Fibroblast of lung (primary cell): ENCODE measurements around the gene ZNF584. TPM values are rescaled to one million over a fixed set of nuclear protein-coding genes. Genes with fewer than 3 reads are reported as not detected.
A peak's percentile ranks its signal among the peaks of the same experiment; 100 is the strongest.

ENCODE experiments used
- DNase-seq, 2 donors: peaks; one replicate each; pipeline versions ENCODE4 v3.0.0 to v3.0.0-alpha.2; 2010; ENCODE audit warnings: low read depth in 2 of 2
- H2AFZ ChIP-seq: 2 replicates; pipeline ENCODE4 v1.5.1; 2012; ENCODE audit warnings: low read length, control low read depth, inconsistent platforms
- H3K27ac ChIP-seq: 2 replicates; pipeline ENCODE4 v1.5.1; 2011; ENCODE audit warnings: low read length, control low read depth; ENCODE audit not compliant: insufficient read depth
- H3K27me3 ChIP-seq: 2 replicates; pipeline ENCODE4 v1.5.1; 2011; ENCODE audit warnings: mild to moderate bottlenecking, low read length; ENCODE audit not compliant: control insufficient read depth, insufficient read depth
- H3K36me3 ChIP-seq: 2 replicates; pipeline ENCODE4 v1.5.1; 2011; ENCODE audit warnings: low read length; ENCODE audit not compliant: control insufficient read depth, insufficient read depth
- H3K4me1 ChIP-seq: 2 replicates; pipeline ENCODE4 v1.5.1; 2011; ENCODE audit warnings: low read length; ENCODE audit not compliant: control insufficient read depth, insufficient read depth; ENCODE audit errors: extremely low read depth
- H3K4me2 ChIP-seq: 2 replicates; pipeline ENCODE4 v1.5.1; 2011; ENCODE audit warnings: low read length, control low read depth; ENCODE audit not compliant: insufficient read depth; ENCODE audit errors: extremely low read depth
- H3K4me3 ChIP-seq, 4 experiments: fragments of 200-600 bp in 1 of 4; sonication (generic) in 1 of 4; replicated peaks in 1 of 4; 2 replicates each; pipeline ENCODE4 v1.5.1; 2011 to 2016; ENCODE audit warnings: low read length in 4 of 4, low read depth in 3 of 4, mild to moderate bottlenecking in 3 of 4, control low read depth in 2 of 4, inconsistent platforms in 1 of 4, mixed read lengths in 1 of 4; ENCODE audit not compliant: insufficient read depth in 1 of 4; ENCODE audit errors: control extremely low read depth in 1 of 4
- H3K79me2 ChIP-seq: 2 replicates; pipeline ENCODE4 v1.5.1; 2012; ENCODE audit warnings: mild to moderate bottlenecking, low read length, inconsistent platforms; ENCODE audit not compliant: control insufficient read depth, insufficient read depth
- H3K9ac ChIP-seq: 2 replicates; pipeline ENCODE4 v1.5.1; 2011; ENCODE audit warnings: mild to moderate bottlenecking, low read length, control low read depth; ENCODE audit not compliant: insufficient read depth
- H3K9me3 ChIP-seq: 2 replicates; pipeline ENCODE4 v1.5.1; 2012; ENCODE audit warnings: low read depth, low read length; ENCODE audit not compliant: control insufficient read depth, insufficient read depth
- H4K20me1 ChIP-seq: 2 replicates; pipeline ENCODE4 v1.5.1; 2011; ENCODE audit warnings: low read length; ENCODE audit not compliant: control insufficient read depth, insufficient read depth; ENCODE audit errors: extremely low read depth
- EZH2 ChIP-seq: IDR thresholded peaks from 2 replicates; pipeline ENCODE4 v1.5.1; 2012; ENCODE audit warnings: low read length, control low read depth, mild to moderate bottlenecking; ENCODE audit errors: missing control alignments
- polyA plus RNA-seq, 2 donors: library from polyadenylated mRNA; depleted of rRNA in 1 of 2; stranded (reverse) in 1 of 2; unstranded in 1 of 2; fragments of >200 nt; gene quantifications; 2 replicates each; pipeline ENCODE4 v1.2.1, GENCODE V29; 2011 to 2012; ENCODE audit warnings: missing spikeins in 1 of 2
- total RNA-seq: library from RNA; depleted of rRNA; stranded (reverse); fragments of >200 nt; gene quantifications from 2 replicates; pipeline ENCODE4 v1.2.1, GENCODE V29; 2014
- TF ChIP-seq, protein P1 (sequence below), 2 donors: IDR thresholded peaks in 1 of 2; conservative IDR thresholded peaks in 1 of 2; 1 replicate in 1 of 2; 2 replicates in 1 of 2; pipeline ENCODE4 v1.5.1; 2011 to 2012; ENCODE audit warnings: low read length in 2 of 2, control low read depth in 1 of 2, inconsistent platforms in 1 of 2, low read depth in 1 of 2, mild to moderate bottlenecking in 1 of 2

ZNF584 gene
- total and polyA plus RNA-seq, 2 donors (not counting 1 experiment from before 2014, with no cell fraction given), result 11.7 to 18.8 TPM

DNA sequence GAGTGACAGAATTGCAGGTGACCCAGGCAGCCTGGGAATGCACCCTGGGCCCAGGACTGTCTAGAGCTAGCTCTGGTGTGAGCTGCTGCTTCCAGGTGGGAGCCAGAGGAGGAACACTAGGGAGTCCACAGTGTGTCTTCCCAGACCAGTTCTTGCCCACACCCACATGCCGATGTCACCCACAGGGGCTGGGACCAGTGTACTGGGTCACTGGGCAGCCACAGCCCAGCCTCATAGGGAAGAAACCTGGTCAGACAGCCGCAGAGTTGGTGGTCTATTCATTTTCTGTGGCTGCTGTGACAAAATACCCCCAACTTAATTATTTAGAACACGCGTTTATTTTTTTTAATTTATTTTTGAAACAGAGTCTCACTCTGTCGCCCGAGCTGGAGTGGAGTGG lies 9.9 kb upstream of the ZNF584 start:
- Histone ChIP-seq H3K9me3 (no peaks in the 10 kb centered on the region), H3K27me3 (no peaks in the 10 kb centered on the region), H3K9ac (no peak overlapping the region), H3K4me3 (no peak overlapping the region), H3K79me2 (no peaks in the 10 kb centered on the region), H3K4me1 (peaks cover 4% of the 10 kb centered on the region), H3K27ac (no peak overlapping the region), H3K4me2 (no peak overlapping the region), H3K36me3 (peaks cover 12% of the 10 kb centered on the region), H4K20me1 (no peaks in the 10 kb centered on the region), H2AFZ (no peak overlapping the region)
- no peak for DNase-seq
- TF ChIP-seq, protein P1, sequence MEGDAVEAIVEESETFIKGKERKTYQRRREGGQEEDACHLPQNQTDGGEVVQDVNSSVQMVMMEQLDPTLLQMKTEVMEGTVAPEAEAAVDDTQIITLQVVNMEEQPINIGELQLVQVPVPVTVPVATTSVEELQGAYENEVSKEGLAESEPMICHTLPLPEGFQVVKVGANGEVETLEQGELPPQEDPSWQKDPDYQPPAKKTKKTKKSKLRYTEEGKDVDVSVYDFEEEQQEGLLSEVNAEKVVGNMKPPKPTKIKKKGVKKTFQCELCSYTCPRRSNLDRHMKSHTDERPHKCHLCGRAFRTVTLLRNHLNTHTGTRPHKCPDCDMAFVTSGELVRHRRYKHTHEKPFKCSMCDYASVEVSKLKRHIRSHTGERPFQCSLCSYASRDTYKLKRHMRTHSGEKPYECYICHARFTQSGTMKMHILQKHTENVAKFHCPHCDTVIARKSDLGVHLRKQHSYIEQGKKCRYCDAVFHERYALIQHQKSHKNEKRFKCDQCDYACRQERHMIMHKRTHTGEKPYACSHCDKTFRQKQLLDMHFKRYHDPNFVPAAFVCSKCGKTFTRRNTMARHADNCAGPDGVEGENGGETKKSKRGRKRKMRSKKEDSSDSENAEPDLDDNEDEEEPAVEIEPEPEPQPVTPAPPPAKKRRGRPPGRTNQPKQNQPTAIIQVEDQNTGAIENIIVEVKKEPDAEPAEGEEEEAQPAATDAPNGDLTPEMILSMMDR (conservative IDR thresholded peaks at IDR 0.05 in 1 of 2, IDR thresholded peaks at IDR 0.05 in 1 of 2; ENCODE audit: low read depth in 1 of 2, low read length in 2 of 2), result no peak
- TF ChIP-seq EZH2, result no peak

DNA sequence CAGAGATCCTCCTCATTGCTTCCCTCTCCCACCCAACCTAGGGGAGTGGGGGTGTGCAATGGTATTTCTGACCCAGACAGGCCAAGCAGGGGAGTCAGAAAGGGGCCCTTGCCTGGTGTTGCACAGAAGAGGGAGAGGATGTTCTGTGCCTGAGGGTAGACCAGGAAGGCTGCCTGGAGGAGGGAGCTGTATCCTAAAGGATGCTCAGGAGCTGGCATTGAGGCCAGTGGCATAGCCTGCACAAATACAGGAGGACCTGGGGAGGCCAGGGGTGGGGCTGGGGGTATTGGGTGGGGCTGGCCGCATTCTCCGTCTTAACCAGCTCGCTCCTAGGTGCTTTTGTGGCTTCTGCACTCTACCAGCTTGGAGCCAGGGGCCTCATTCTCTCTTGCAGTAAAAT lies 8.5 kb upstream of the ZNF584 start:
- Histone ChIP-seq H2AFZ (no peak overlapping the region), H3K4me3 (no peak overlapping the region), H3K4me2 (peak overlapping the region; percentile 76)

DNA sequence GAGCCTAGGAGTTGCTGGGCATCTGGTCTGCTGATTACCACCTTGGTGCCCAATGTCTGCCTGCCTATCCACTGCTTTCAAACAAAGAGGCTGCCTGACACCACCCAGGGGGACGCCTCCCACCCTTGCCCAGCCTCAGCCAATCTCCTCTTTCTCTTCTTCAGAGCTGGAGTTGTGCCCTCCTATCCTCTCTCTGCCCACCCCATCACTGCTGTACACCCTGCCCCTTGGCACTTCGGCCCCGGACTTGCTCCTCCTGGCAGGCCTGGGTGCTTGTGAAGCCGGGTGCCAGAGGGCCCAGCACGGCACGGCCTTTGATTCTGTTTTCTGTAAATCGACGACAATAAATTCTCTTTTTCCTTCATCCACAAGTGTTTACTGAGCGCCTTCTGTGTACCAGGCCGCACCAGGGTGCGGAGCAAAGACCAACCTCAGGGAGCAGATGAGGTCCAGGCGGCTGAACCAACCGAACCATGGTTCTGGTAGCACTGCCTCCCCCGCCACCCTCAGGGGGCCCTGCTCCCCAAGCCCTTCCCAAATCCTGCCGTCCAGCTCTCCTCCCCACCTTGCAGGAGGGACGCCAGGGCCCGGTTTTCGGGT lies 8.0 kb upstream of the ZNF584 start:
- Histone ChIP-seq H2AFZ (peak overlapping the region; percentile 76), H3K36me3 (no peaks in the 10 kb centered on the region), H3K79me2 (no peaks in the 10 kb centered on the region), H3K4me1 (peaks cover 4% of the 10 kb centered on the region), H4K20me1 (no peaks in the 10 kb centered on the region), H3K9ac (peak overlapping the region; percentile 48), H3K4me2 (peak overlapping the region; percentile 76), H3K27me3 (no peaks in the 10 kb centered on the region), H3K9me3 (no peaks in the 10 kb centered on the region), H3K27ac (peak overlapping the region; percentile 43), H3K4me3 (peak overlapping the region; percentile 30 to 73 (median 56))
- DNase-seq, result no peak
- no peak for TF ChIP-seq EZH2
- TF ChIP-seq, protein P1 (conservative IDR thresholded peaks at IDR 0.05 in 1 of 2, IDR thresholded peaks at IDR 0.05 in 1 of 2; ENCODE audit: low read depth in 1 of 2, low read length in 2 of 2), result no peak

More for the DNA sequence above, 8.5 kb upstream of the ZNF584 start:
- H3K4me1 ChIP-seq, result peaks cover 4% of the 10 kb centered on the region
- no peaks in the 10 kb centered on the region for H3K79me2 ChIP-seq
- TF ChIP-seq, protein P1 (conservative IDR thresholded peaks at IDR 0.05 in 1 of 2, IDR thresholded peaks at IDR 0.05 in 1 of 2; ENCODE audit: low read depth in 1 of 2, low read length in 2 of 2), result no peak
- TF ChIP-seq EZH2, result no peak
- H3K9me3 ChIP-seq, result no peaks in the 10 kb centered on the region
- H3K27me3 ChIP-seq, result no peaks in the 10 kb centered on the region
- no peak overlapping the region for H3K9ac ChIP-seq
- no peak overlapping the region for H3K27ac ChIP-seq
- DNase-seq, result no peak
- H4K20me1 ChIP-seq, result no peaks in the 10 kb centered on the region
- H3K36me3 ChIP-seq, result peaks cover 3% of the 10 kb centered on the region
